ENCODE measurements around the gene RAPGEF4. TPM values are rescaled to one million over a fixed set of nuclear protein-coding genes. Genes with fewer than 3 reads are reported as not detected.

RAPGEF4 gene
- total and polyA plus RNA-seq, 2 of the 13 experiments (the other 11 are each of a cell fraction or from before 2014, with no cell fraction given) = 0.78 to 0.91 TPM

DNA sequence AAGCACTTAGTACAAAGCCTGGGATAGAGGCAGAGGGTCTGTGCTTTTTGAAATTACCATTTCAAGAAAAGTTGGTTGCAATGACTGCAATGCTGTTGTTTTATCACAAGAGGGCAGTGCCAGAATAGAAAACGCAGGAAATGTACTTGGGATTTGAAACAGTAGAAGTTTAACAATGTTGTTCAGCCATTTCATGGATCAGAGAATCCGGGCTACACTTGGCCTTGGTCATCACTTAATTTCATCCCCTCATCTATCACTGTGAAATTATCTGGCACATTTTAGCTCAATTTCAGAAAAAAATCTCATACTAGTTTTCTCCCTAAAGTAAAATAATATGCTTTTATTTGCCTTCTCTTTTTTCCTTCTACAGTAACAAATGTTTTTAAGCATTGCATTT, 70.8 kb downstream of the RAPGEF4 start (continued):
- TF ChIP-seq, protein P1, sequence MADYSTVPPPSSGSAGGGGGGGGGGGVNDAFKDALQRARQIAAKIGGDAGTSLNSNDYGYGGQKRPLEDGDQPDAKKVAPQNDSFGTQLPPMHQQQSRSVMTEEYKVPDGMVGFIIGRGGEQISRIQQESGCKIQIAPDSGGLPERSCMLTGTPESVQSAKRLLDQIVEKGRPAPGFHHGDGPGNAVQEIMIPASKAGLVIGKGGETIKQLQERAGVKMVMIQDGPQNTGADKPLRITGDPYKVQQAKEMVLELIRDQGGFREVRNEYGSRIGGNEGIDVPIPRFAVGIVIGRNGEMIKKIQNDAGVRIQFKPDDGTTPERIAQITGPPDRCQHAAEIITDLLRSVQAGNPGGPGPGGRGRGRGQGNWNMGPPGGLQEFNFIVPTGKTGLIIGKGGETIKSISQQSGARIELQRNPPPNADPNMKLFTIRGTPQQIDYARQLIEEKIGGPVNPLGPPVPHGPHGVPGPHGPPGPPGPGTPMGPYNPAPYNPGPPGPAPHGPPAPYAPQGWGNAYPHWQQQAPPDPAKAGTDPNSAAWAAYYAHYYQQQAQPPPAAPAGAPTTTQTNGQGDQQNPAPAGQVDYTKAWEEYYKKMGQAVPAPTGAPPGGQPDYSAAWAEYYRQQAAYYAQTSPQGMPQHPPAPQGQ (CRISPR knock-in tag; IDR thresholded peaks at IDR 0.05; ENCODE audit: borderline replicate concordance) = no peak
- TF ChIP-seq ZNF709 (CRISPR knock-in tag; IDR thresholded peaks at IDR 0.05) (no peak), ZNF841 (CRISPR knock-in tag; IDR thresholded peaks at IDR 0.05; ENCODE audit: borderline replicate concordance) (no peak), YY1 (IDR thresholded peaks at IDR 0.05; ENCODE audit: insufficient read depth, insufficient replicate concordance, low read depth, low read length) (no peak), ATF7 (IDR thresholded peaks at IDR 0.05) (no peak), ATF7 (CRISPR knock-in tag; IDR thresholded peaks at IDR 0.05) (no peak), RAD21 (CRISPR knock-in tag; IDR thresholded peaks at IDR 0.05) (peak; percentile 73), TEAD3 (CRISPR knock-in tag; optimal IDR thresholded peaks at IDR 0.05; ENCODE audit: borderline replicate concordance) (peak; percentile 15), KLF16 (CRISPR knock-in tag; IDR thresholded peaks at IDR 0.05) (no peak), ATF7-NPFF (CRISPR knock-in tag; IDR thresholded peaks at IDR 0.05; ENCODE audit: low read depth) (no peak), HNF4G (IDR thresholded peaks at IDR 0.05; ENCODE audit: borderline replicate concordance, low read depth, low read length) (no peak), HNF4G (CRISPR knock-in tag; IDR thresholded peaks at IDR 0.05; ENCODE audit: borderline replicate concordance, low read depth) (no peak), HNRNPK (IDR thresholded peaks at IDR 0.05; ENCODE audit: low read depth, low read length, poor library complexity, severe bottlenecking) (no peak), KAT8 (CRISPR knock-in tag; IDR thresholded peaks at IDR 0.05) (0 out of 2 replicates have a peak, but pooled peaks have one; percentile 29), RBM22 (optimal IDR thresholded peaks at IDR 0.05; ENCODE audit: low read length) (no peak), ZNF382 (CRISPR knock-in tag; IDR thresholded peaks at IDR 0.05; ENCODE audit: borderline replicate concordance) (no peak), KMT2B (CRISPR knock-in tag; IDR thresholded peaks at IDR 0.05) (no peak), CEBPG (CRISPR knock-in tag; IDR thresholded peaks at IDR 0.05) (peak; percentile 34; the same call in 1 of the 2 replicates), ZNF670 (CRISPR knock-in tag; IDR thresholded peaks at IDR 0.05; ENCODE audit: borderline replicate concordance) (no peak), STAT5B (CRISPR knock-in tag; IDR thresholded peaks at IDR 0.05) (no peak), ZNF879 (CRISPR knock-in tag; IDR thresholded peaks at IDR 0.05) (no peak), ZNF292 (CRISPR knock-in tag; IDR thresholded peaks at IDR 0.05; ENCODE audit: borderline replicate concordance, low read depth) (no peak)
- TF ChIP-seq, protein P2, sequence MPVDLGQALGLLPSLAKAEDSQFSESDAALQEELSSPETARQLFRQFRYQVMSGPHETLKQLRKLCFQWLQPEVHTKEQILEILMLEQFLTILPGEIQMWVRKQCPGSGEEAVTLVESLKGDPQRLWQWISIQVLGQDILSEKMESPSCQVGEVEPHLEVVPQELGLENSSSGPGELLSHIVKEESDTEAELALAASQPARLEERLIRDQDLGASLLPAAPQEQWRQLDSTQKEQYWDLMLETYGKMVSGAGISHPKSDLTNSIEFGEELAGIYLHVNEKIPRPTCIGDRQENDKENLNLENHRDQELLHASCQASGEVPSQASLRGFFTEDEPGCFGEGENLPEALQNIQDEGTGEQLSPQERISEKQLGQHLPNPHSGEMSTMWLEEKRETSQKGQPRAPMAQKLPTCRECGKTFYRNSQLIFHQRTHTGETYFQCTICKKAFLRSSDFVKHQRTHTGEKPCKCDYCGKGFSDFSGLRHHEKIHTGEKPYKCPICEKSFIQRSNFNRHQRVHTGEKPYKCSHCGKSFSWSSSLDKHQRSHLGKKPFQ (CRISPR knock-in tag; IDR thresholded peaks at IDR 0.05; ENCODE audit: insufficient replicate concordance) = no peak
- TF ChIP-seq, protein P3, sequence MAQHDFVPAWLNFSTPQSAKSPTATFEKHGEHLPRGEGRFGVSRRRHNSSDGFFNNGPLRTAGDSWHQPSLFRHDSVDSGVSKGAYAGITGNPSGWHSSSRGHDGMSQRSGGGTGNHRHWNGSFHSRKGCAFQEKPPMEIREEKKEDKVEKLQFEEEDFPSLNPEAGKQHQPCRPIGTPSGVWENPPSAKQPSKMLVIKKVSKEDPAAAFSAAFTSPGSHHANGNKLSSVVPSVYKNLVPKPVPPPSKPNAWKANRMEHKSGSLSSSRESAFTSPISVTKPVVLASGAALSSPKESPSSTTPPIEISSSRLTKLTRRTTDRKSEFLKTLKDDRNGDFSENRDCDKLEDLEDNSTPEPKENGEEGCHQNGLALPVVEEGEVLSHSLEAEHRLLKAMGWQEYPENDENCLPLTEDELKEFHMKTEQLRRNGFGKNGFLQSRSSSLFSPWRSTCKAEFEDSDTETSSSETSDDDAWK (CRISPR knock-in tag; IDR thresholded peaks at IDR 0.05) = no peak
- TF ChIP-seq, protein P4, sequence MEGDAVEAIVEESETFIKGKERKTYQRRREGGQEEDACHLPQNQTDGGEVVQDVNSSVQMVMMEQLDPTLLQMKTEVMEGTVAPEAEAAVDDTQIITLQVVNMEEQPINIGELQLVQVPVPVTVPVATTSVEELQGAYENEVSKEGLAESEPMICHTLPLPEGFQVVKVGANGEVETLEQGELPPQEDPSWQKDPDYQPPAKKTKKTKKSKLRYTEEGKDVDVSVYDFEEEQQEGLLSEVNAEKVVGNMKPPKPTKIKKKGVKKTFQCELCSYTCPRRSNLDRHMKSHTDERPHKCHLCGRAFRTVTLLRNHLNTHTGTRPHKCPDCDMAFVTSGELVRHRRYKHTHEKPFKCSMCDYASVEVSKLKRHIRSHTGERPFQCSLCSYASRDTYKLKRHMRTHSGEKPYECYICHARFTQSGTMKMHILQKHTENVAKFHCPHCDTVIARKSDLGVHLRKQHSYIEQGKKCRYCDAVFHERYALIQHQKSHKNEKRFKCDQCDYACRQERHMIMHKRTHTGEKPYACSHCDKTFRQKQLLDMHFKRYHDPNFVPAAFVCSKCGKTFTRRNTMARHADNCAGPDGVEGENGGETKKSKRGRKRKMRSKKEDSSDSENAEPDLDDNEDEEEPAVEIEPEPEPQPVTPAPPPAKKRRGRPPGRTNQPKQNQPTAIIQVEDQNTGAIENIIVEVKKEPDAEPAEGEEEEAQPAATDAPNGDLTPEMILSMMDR (CRISPR knock-in tag; IDR thresholded peaks at IDR 0.05) = peak; percentile 88

All from HepG2 (cell line).